CD4-positive, alpha-beta T cell treated with Interleukin-10 for 1 hour (primary cell): Measurements from ENCODE around the gene SMYD3.
"Not testable (repeated sequence)": the region's sequence is repeated elsewhere in the genome, so short reads cannot be mapped to it uniquely, and the experiment has no call there.

Source experiments
- DNase-seq: peaks from one replicate; pipeline ENCODE4 v3.0.0-alpha.2; 2020

The SMYD3 gene

DNA sequence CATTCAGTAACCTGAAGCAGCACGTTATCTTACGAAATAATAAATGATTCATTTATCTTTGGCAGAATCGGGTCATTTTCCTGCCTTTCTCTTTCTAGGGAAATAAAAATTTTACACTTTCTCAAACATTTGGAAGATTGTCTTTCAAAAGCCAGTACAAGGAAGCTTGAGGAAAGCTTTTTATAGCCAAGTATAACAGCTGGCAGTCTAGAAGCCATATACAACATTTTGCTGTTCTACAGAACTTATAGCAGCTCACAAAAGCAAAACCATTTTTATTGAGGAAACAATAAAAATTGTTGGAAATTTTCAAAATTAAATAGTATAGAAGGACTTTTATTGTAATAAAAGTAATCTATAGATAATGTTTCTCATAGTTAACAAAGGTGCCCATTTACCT is 448.6 kb downstream of the SMYD3 start:
- no peak for DNase-seq

DNA sequence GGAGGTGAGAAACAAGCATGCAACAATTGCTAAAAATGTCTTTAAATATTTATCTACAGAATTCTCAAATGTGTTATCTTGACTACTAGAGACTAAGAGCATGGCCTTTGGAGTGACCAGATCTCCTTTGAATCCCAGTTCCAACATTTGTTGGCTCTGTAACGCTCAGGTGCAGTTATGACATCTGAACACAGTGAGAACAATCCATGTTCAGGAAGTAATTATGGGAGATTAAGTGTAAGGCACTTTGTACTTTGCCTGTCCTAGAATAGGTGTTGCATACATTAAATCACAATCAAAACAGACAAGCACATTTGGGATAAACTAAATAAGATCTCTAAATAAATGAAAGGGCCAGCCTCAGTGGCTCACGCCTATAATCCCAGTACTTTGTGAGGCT is 454.5 kb downstream of the SMYD3 start:
- DNase-seq = no peak

DNA sequence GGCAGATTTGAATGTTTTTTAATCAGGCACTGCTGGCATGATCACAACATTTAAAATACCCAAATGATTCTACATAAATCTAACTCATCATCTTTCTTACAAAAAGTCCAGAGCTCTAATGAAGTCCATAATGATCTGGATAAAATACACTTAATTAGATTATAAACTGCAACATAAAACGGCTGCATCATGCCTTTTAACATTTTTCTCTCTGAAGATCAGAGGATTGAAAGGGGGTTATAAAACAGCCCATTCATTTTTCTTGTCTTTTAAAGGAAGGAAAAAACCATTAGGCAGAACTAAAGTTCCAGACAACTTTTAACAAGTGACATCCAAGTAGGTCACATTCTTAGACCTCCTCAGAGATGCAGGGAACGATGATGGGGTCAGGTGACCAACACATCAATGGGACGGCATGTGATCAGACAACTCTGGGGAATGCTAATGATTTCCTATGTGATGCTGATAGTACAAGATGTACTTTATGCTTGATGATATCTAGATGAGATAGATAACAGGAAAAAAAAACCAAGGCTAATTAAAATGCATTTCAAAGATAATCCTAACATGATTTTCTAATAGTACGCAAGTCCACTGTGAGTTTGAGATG is 455.1 kb downstream of the SMYD3 start:
- no peak for DNase-seq

DNA sequence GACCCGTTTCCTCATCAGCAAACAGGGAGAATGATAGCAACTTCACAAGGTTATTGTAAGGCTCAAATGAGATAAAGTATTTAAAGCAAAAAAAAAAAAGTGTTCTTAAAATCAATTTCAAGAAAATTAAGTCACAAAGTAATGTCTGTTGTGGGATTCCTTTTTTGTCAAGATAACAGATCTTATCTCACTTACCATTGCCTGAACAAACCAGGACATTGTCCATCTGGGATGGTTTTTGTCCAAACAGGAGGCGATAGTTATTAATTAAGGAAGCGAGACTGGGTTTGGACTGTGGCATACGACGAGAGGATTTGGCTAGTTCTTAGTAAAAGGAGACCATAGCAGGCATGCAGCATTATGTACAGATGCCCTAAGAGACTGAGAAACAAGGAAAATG is 458.4 kb downstream of the SMYD3 start:
- no peak for DNase-seq

DNA sequence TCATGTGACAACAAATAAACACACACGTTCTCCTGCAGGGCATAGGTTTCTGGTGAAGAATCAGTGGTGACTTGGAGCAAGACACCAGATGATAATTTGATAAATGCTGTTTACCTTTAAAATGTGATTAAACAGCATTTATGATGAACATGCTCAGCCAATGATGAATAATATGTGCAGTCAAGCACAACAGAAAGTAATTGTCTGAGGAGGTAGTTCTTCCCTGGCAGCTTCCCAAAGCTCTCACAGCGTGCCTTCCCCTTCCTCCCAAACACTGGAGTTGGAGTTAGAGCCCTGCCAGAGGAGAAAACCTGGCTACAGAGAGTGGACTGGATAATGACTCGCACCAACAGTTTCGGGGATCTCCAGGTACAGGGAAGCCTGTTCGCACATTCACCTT is 463.5 kb downstream of the SMYD3 start:
- no peak for DNase-seq

DNA sequence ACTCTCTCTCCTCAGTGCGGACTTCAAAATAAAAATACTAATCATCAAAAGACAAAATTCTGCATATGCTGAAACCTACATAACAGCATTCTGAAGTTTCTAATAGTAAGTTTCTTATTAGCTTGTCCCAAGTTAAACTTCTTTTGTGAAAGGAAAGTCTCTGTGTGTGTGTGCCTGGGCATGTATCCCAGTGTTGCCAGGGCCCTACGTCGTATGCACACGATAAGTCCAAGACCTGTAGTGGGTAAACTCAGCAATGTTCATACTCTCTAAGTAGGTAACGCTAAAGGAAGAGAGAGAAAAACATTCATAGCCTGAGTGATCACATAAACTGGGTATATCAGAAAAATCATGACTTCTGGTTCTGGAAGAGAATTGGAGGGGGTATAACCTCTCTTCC is 465.7 kb downstream of the SMYD3 start:
- no peak for DNase-seq

DNA sequence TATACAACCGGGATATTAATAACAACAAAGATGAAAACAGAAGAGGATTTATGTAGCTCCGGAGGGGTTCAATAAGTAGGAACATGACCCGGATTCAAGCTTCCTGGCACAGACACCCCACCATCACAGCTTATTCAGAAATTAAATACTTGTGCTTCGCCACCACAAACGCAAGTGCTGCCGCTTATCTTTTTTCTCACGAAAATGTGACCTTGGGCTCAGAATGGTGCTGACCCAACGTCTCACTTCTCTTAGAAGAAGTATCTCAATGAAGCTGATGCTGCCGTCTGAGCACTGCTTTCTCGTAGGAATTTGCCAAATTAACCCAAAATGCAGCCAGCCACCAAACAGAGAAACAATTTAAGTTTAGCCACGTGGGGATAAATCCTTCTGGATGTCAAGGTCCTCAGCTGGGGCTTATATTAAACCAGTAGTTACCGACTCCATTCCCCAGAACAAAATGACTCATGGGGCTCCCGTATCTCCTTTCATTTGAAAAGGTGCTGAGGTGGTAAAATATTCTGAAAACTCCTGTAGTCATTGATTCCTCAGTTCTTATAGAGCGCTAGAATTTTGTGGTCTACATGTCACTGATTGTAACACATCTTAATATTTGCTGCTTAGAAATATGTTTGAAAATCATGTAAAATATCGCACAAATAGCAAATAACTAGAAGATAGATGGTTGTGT is 466.7 kb downstream of the SMYD3 start:
- DNase-seq = no peak

DNA sequence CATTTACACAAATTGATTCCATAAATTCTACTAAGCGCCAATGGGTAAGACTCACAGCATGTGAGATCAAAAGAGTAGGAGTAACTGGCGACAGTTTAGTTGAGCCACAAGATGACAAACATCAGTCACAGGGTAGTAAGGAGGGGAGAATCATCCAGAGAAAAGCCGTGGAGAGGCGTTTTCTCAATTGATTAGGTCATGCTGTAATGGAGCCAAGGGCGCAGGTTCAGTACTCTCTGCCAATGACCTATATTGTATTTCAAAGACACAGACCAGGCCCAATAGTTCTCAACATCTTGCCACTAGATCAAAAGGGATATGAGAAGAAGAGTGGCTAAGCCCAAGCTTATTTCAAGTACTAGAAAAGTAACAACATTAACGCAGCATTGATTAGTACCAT is 467.5 kb downstream of the SMYD3 start:
- no peak for DNase-seq

DNA sequence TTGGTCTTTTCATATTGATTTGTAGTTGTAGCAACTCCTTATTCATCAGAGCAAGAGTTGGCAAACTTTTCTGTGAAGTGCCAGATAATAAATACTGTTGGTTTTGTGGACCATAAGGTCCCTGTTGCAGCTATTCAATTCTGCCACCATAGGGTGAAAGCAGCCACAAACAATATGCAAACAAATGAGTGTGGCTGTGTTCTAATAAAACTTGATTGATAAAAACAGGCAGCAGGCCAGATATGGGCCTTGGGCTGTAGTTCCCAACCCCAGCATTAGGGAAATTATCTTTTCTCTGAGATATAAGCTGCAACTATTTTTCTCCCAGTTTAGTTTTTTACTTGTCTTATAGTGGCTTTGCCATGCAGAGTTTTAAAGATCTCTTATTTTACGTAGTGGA is 469.2 kb downstream of the SMYD3 start:
- no peak for DNase-seq

DNA sequence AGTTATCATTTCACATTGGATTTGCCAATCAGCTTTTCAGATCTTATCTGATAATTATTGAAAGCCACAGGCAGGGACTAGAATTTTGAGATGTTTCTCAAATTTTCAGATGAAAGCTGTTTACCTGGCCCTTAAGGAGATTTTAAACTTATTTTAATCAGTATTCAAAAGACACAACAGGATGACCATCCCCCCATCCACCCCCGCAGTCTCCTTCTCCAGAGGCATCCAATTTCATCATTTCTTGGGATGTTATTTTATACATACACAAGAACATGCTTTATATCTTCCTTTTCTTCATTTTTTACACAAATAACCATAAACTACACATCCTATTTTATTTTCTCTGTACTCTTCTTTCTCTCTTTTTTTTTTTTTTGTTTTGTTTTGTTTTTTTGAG is 470.9 kb downstream of the SMYD3 start:
- DNase-seq = no peak

DNA sequence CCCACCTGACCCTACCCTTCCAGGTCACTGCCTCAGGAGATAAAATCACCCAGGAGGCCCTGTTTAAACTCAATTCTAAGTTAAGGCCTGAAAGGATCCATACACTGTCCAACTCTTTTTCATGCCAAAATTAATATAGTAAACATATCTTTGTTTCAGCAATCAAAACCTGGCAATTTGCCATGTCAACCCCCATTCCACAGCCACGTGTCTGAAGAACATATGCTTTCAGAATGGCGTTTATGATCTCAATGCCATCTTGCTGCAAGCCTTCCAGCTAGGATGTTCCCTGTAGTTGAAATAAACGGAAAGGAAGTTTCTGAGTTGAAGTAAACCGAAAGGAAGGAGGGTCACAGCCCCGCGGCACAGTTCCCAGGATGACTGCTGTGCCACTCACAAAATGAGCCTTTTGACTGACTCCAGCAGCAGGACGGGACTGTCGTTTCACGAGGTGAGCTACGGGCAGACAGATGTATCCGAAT is 472.0 kb downstream of the SMYD3 start:
- DNase-seq = no peak

DNA sequence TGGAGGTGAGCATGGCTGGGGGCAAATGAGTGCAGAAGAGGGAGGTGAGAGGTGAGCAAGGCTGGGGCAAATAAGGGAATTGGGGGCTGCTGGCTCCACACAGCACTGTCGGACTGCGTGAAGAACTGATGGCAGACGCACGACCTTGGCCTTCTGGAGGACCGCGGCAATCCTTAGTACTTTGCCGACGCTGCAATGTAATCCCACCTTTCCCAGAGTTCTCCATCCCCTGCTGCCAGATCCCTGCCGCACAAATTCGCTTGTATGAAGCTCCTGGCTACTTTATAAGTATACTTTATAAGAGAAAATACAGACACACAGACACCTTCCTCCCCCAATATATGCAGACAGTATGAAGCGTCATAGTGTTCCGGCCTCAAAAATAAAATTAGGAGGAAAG is 472.4 kb downstream of the SMYD3 start:
- no peak for DNase-seq

DNA sequence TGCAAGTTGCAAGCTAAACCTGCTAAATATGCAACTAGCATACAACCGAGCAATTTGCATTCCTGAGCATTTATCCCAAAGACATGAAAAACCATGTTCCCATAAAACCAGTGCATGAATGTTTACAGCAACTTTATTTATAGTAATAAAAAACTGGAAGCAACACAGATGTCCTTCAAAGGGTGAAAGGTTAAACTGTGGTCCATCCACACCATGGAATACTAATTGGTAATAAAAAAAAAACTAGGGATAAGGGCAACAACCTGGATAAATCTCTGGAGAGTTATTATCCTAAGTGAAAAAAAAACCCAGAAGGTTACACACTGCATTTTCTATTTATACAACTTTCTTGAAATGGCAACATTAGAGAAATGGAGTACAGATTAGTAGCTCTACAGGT is 474.1 kb downstream of the SMYD3 start:
- no peak for DNase-seq

DNA sequence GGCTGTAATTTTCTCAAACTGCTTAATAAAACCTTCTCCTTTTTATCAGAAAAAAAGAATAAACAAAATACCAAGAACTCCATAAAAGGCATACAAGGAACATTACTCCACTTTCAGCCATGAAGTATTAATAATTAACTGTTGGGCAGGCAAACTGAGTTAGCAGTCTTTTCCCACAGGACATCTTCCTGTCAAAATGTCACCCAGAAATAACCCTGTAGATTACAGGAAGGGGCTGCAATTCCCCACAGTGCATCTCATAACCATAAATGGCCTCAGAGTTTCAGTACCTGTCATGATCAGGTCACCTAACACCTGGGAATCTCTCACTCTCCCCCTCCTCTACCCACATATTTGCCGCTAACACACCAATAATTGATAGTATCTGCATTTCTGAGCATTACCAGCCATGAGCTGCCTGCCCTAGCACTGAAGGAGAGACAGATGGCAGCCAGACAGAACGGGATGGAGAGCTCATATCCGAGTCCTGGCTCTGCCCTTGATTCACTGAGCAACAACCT is 475.0 kb downstream of the SMYD3 start:
- DNase-seq = no peak

DNA sequence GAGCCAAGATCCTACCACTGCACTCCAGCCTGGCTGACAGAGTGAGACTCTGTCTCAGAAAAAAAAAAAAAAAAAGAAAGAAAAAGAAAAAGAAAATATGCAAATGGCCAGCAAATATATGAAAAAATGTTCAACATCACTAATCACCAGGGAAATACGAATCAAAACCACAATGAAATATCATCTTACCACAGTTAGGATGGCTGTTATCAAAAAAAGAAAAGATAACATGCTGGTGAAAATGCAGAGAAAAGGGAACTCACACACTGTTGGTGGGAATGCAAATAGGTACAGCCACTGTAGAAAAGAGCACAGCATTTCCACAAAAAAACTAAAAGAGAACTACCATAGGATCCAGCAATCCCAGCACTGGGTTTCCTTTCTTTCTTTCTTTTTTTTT is 477.5 kb downstream of the SMYD3 start:
- no peak for DNase-seq

DNA sequence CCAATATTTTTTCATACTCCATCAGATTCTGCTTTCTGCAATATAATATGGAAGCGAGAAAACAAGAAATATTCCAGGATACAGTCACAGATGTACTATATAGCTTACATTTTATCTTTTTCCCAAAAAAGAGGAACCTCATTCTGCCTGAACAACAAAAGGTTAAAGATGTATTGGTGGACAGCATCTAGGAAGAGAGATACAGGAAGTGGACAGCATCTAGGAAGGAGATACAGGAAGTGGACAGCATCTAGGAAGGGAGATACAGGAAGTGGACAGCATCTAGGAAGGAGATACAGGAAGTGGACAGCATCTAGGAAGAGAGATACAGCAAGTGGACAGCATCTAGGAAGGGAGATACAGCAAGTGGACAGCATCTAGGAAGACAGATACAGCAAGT is 483.0 kb downstream of the SMYD3 start:
- DNase-seq = not testable (repeated sequence)

DNA sequence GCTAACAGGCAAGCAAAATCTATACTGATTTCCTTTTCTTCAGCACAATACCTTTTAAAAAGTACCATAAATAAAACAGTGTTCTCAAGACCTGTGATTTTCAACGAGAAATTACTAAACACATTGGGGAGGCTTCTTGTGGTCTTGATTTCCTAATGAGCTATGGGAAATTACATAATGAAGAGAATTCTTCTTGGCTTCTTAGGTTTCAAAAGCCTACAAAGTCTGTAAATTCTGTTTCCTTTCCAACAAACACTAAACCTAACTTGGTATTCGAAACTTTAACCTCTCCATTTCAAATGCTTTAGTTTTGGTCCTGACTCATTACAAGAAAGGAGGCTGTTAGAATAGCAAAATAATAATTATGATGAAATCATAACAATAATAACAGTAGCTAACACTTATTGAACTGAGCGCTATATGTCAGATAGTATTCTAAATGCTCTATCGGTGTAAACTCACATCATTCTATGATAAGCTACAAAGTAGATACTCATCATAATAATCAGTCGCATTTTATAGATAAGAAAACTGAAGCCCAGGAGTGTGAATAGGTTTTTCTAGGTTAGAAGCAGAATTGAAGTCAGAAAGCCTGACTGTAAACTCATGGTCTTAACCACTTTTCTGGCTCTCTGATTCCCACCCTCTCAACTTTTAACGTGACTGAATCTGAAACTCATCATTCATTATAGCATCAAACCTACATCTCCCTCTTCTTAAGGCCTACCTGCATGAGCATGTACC is 486.7 kb downstream of the SMYD3 start:
- no peak for DNase-seq

DNA sequence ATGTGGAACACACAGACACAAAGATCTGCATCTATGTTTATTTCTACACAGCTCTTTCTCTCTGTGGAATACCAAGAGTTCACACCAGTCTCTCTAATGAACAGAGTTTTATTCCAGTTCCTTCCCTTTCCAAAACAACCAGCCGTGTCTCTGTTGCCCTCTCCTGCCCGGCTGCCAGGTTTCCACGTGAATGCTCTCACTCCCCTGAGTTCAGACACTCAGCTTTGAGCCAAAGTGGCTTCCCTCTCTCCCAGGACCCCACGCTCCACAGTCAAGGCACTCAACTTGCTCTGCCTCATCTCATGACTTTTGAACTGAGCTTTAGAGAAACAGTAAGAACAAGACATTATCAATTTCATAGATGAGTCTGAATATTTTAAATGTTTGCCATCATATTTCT is 488.9 kb downstream of the SMYD3 start:
- no peak for DNase-seq

DNA sequence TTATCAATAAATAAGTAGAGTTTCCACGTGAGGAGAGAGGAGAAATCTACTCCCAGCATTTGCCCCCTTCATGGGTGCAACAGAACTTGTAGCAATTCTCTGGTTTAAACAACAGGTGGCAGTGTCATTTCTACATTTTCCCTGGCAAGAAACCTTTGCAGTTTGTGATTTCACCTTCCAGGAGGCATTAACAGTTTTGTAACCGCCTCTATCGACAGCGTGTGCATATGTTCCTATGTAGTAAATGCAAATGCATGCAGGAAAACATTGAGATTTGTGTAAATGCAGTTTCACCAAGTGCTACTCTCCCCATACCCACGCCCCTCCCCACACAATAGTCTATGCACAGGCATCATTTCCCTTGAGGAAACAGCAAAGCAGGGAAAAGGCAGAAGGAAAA is 494.7 kb downstream of the SMYD3 start:
- peak; percentile 23 for DNase-seq

DNA sequence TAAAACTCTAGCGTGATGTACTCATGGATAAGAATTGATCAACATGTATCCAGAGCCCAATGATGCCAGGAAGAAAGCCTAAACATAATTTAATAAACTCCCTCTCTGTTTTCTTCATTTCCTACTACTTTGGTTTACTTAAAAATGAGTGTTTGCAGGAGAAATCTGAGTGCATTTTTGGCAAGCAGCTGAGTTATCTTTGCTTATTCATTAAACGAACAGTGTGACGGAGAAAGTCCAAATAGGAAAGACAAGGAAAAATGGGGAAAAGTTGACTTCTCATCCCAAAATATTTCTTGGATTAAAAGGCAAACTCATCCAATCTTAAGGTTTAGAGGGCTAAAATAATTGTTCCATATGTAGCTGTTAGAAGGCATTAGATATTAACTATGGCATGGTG is 496.7 kb downstream of the SMYD3 start:
- no peak for DNase-seq

DNA sequence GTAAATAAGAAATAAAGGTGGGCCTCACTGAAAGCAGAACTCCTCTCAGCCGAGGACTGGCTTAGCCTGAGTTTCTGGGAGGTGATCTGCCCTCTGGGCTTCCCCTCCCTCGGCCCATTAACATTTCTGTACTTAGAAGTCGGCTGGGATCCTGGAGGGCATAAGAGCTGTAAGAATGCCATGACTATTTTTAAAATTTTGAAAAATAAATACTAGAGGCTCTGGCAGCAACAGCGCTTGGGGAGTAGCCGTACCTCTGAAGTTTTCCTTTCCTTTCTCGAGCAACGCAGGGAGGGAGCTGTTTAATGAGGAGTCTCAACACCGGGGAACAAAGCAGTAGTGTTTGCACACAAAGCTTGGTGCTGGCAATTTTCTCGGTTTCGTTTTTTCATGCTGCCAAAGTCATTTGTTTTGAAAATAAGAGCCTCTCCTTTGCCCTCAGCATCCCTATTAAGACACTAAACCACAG is 498.7 kb downstream of the SMYD3 start:
- no peak for DNase-seq

DNA sequence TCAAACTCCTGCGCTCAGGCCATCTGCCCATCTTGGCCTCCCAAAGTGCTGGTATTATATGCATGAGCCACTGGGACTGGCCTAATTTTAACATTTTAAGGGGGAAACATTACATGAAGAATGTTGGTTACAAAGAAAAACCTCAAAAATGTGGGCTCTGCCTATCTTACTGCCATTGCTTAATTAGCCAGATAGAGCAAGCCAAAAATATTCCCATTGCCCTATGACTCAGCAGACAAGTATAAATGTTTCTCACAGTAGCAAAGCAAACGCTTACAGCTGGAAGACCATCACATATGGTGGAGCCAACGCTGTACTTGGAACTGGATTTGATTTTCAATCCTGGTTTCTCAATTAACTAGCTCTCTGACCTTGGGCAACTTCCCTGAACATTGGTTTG is 502.0 kb downstream of the SMYD3 start:
- no peak for DNase-seq

DNA sequence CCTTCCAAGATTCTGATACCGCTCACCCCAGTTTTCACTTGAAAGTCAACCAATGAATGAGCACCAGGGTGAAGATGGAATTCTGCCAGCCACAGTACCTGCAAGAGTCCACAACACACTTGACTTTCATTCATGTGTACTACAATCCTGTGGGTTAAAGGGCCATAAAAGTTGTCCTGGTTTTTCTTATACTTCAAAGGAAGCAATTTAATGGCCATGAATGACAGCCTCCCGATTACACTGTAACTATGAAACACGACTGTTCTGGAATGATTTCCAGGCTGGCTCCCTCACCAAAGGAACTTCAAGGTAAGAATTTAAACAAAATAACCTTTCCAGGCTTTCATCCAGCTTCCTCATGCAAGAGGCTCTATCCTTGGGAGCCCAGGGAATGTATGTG is 502.8 kb downstream of the SMYD3 start:
- DNase-seq = no peak

DNA sequence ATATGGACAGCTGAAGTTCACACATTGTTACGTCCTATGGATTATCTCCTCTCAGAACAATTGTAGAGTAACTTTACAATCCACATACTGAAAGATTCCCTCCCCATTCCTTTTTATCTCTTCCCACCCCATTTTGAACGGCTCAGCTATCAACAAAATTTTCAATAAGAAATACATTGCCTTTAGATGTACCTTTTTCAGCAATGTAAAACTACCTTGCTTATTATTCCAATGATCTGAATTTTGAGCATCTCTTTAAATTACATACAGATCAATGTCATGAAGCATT is 503.7 kb downstream of the SMYD3 start:
- DNase-seq = no peak
